Liver (tissue), 3 donors: ENCODE data around the gene ATP6V0E2.

Experiments used
- CTCF ChIP-seq: fragments of 150-350 bp; IDR thresholded peaks from 2 replicates; pipeline ENCODE4 v1.5.1; 2017; ENCODE audit warnings: improper control_type of control experiment, low read depth, low read length; ENCODE audit not compliant: missing input control
- GABPA ChIP-seq, 2 donors: IDR thresholded peaks in 1 of 2; conservative IDR thresholded peaks in 1 of 2; 2 replicates each; pipeline ENCODE4 v1.6.1; 2016; ENCODE audit warnings: antibody characterized with exemption in 2 of 2, mild to moderate bottlenecking in 1 of 2, moderate library complexity in 1 of 2
- RAD21 ChIP-seq, 2 donors: IDR thresholded peaks; 2 replicates each; pipeline ENCODE4 v1.6.1; 2016; ENCODE audit warnings: antibody characterized with exemption in 2 of 2, mild to moderate bottlenecking in 2 of 2
- donor health status: healthy.
- donor health status: healthy.

- TF ChIP-seq CTCF, result no peak
- no peak for TF ChIP-seq RAD21 (IDR thresholded peaks at IDR 0.05)
- no peak for TF ChIP-seq GABPA (IDR thresholded peaks at IDR 0.05 in 1 of 2, conservative IDR thresholded peaks at IDR 0.05 in 1 of 2)
Measured at GRCh38 chr7:149827089-149827981, 46.4 kb upstream of the ATP6V0E2 start.
